H1 (cell line): ENCODE results near the gene P2RX7. TPM values are rescaled to one million over a fixed set of nuclear protein-coding genes. Genes with fewer than 3 reads are reported as not detected.

Experiments used
- CTCF ChIA-PET: fragments of 300-600 bp; sonication (Branson Sonifier 250); formaldehyde crosslinking; loops from one replicate; lab custom pipeline; 2021; ENCODE audit not compliant: partially characterized antibody; lab: Charles Lee
- POLR2A ChIA-PET: fragments of 300-600 bp; sonication (Branson Sonifier 250); formaldehyde crosslinking; loops from one replicate; lab custom pipeline; 2021; ENCODE audit warnings: inconsistent platforms; ENCODE audit not compliant: partially characterized antibody; lab: Charles Lee
- DNase-seq, 2 experiments: peaks; one replicate each; pipeline versions ENCODE4 v3.0.0 to v3.0.0-alpha.2; 2010 to 2022; ENCODE audit warnings: low spot score in 2 of 2, low read depth in 1 of 2, mixed read lengths in 1 of 2
- FAIRE-seq: peaks from 2 replicates; lab custom pipeline; 2011; peaks lifted over from hg19 to GRCh38; lab: Jason Lieb, UNC
- H2AFZ ChIP-seq: 2 replicates; pipeline ENCODE4 v1.8.1; 2012; ENCODE audit warnings: low read length, inconsistent platforms
- H2AK5ac ChIP-seq: 2 replicates; pipeline ENCODE4 v1.6.1; 2013; ENCODE audit warnings: low read depth, low read length
- H2BK120ac ChIP-seq: replicated peaks from 2 replicates; pipeline ENCODE3; 2013; ENCODE audit warnings: low read depth, low read length, inconsistent platforms
- H2BK12ac ChIP-seq: 2 replicates; pipeline ENCODE4 v1.6.1; 2013; ENCODE audit warnings: low read depth, low read length
- H2BK15ac ChIP-seq: 2 replicates; pipeline ENCODE4 v1.6.1; 2013; ENCODE audit warnings: low read length
- H2BK20ac ChIP-seq: 2 replicates; pipeline ENCODE4 v1.6.1; 2013; ENCODE audit warnings: low read length
- H2BK5ac ChIP-seq: 2 replicates; pipeline ENCODE4 v1.6.1; 2013; ENCODE audit warnings: low read depth, low read length
- H3K14ac ChIP-seq: 2 replicates; pipeline ENCODE4 v1.6.1; 2013; ENCODE audit warnings: inconsistent platforms; ENCODE audit not compliant: insufficient read length
- H3K18ac ChIP-seq: 2 replicates; pipeline ENCODE4 v1.6.1; 2013; ENCODE audit warnings: low read length; ENCODE audit errors: extremely low read depth
- H3K23ac ChIP-seq: 2 replicates; pipeline ENCODE4 v1.6.1; 2013; ENCODE audit warnings: inconsistent platforms; ENCODE audit not compliant: insufficient read length
- H3K23me2 ChIP-seq: 2 replicates; pipeline ENCODE4 v1.6.1; 2013; ENCODE audit warnings: low read depth, low read length
- H3K27ac ChIP-seq: 2 replicates; pipeline ENCODE4 v1.6.1; 2011; ENCODE audit warnings: low read depth, low read length, inconsistent platforms
- H3K27me3 ChIP-seq, 4 experiments: replicated peaks in 1 of 4; 1 replicate in 1 of 4; 2 replicates in 3 of 4; pipeline versions ENCODE4 v1.6.1 to v1.8.1; 2011 to 2013; ENCODE audit warnings: low read length in 3 of 4, mild to moderate bottlenecking in 3 of 4, inconsistent platforms in 2 of 4, mixed read lengths in 2 of 4, moderate library complexity in 1 of 4; ENCODE audit not compliant: control insufficient read depth in 3 of 4, insufficient read depth in 3 of 4; ENCODE audit errors: extremely low read depth in 1 of 4
- H3K36me3 ChIP-seq, 4 experiments: 2 replicates each; pipeline versions ENCODE4 v1.6.1 to v1.8.1; 2011 to 2013; ENCODE audit warnings: mild to moderate bottlenecking in 4 of 4, low read length in 3 of 4, moderate library complexity in 2 of 4, control low read depth in 1 of 4, inconsistent platforms in 1 of 4; ENCODE audit not compliant: insufficient read depth in 4 of 4, control insufficient read depth in 2 of 4
- H3K4ac ChIP-seq: replicated peaks from 2 replicates; pipeline ENCODE3; 2013; ENCODE audit warnings: low read length, low read depth, mixed read lengths, inconsistent platforms; ENCODE audit not compliant: insufficient read length
- H3K4me1 ChIP-seq, 4 experiments: replicated peaks in 1 of 4; 1 replicate in 1 of 4; 2 replicates in 3 of 4; pipeline versions ENCODE4 v1.6.1 to v1.8.1; 2011 to 2013; ENCODE audit warnings: low read length in 3 of 4, inconsistent platforms in 2 of 4, mixed read lengths in 1 of 4; ENCODE audit not compliant: insufficient read depth in 4 of 4, control insufficient read depth in 3 of 4
- H3K4me2 ChIP-seq, 2 experiments: 2 replicates each; pipeline versions ENCODE4 v1.6.1 to v1.8.1; 2011 to 2013; ENCODE audit warnings: low read depth in 2 of 2, low read length in 2 of 2, control low read depth in 1 of 2, inconsistent platforms in 1 of 2, mild to moderate bottlenecking in 1 of 2; ENCODE audit not compliant: insufficient read depth in 1 of 2
- H3K4me3 ChIP-seq, 4 experiments: fragments of 200-600, 300-600 bp in 1 of 4; sonication (generic), shearing (Covaris generic), sonication (Bioruptor Twin) in 1 of 4; 2 replicates each; pipeline versions ENCODE4 v1.5.1 to v1.8.1; 2011 to 2016; ENCODE audit warnings: low read length in 4 of 4, low read depth in 3 of 4, control low read depth in 2 of 4, inconsistent platforms in 2 of 4, mild to moderate bottlenecking in 2 of 4, mixed read lengths in 1 of 4, moderate library complexity in 1 of 4; ENCODE audit not compliant: insufficient read depth in 2 of 4; ENCODE audit errors: extremely low read depth in 1 of 4
- H3K56ac ChIP-seq: replicated peaks from 2 replicates; pipeline ENCODE3; 2013; ENCODE audit warnings: low read depth, mild to moderate bottlenecking, mixed read lengths, low read length, inconsistent platforms; ENCODE audit not compliant: insufficient read length
- H3K79me1 ChIP-seq: 2 replicates; pipeline ENCODE4 v1.6.1; 2013; ENCODE audit warnings: low read depth, low read length, control low read depth
- H3K79me2 ChIP-seq, 2 experiments: 2 replicates each; pipeline versions ENCODE4 v1.6.1 to v1.8.1; 2012 to 2013; ENCODE audit warnings: low read length in 2 of 2, mild to moderate bottlenecking in 2 of 2, inconsistent platforms in 1 of 2; ENCODE audit not compliant: insufficient read depth in 2 of 2, control insufficient read depth in 1 of 2
- H3K9ac ChIP-seq, 4 experiments: replicated peaks in 1 of 4; 1 replicate in 1 of 4; 2 replicates in 3 of 4; pipeline versions ENCODE4 v1.6.1 to v1.8.1; 2011 to 2013; ENCODE audit warnings: low read depth in 3 of 4, low read length in 3 of 4, control low read depth in 2 of 4, mild to moderate bottlenecking in 2 of 4, moderate library complexity in 2 of 4, inconsistent platforms in 1 of 4; ENCODE audit errors: extremely low read depth in 1 of 4
- H3K9me3 ChIP-seq, 2 experiments: 2 replicates each; pipeline versions ENCODE4 v1.6.1 to v1.8.1; 2012 to 2013; ENCODE audit warnings: mild to moderate bottlenecking in 2 of 2, moderate library complexity in 2 of 2, control low read depth in 1 of 2, inconsistent platforms in 1 of 2, low read depth in 1 of 2, low read length in 1 of 2, mixed read lengths in 1 of 2; ENCODE audit not compliant: insufficient read depth in 2 of 2
- H4K20me1 ChIP-seq, 2 experiments: replicated peaks in 1 of 2; 2 replicates each; pipeline versions ENCODE3 to v1.8.1; 2011 to 2013; ENCODE audit warnings: inconsistent platforms in 2 of 2, low read length in 2 of 2, mild to moderate bottlenecking in 1 of 2; ENCODE audit not compliant: insufficient read depth in 2 of 2, control insufficient read depth in 1 of 2
- H4K5ac ChIP-seq: 2 replicates; pipeline ENCODE4 v1.6.1; 2013; ENCODE audit warnings: low read length, low read depth, mixed read lengths, inconsistent platforms; ENCODE audit not compliant: insufficient read length
- H4K8ac ChIP-seq: 2 replicates; pipeline ENCODE4 v1.8.0; 2013; ENCODE audit warnings: mild to moderate bottlenecking, moderate library complexity, low read length, inconsistent platforms; ENCODE audit not compliant: insufficient read depth; ENCODE audit errors: extremely low read depth
- H4K91ac ChIP-seq: replicated peaks from 2 replicates; pipeline ENCODE3; 2013; ENCODE audit warnings: low read length, mixed read lengths, inconsistent platforms; ENCODE audit not compliant: insufficient read length
- BCL11A ChIP-seq, 2 experiments: IDR thresholded peaks; one replicate each; pipeline ENCODE4 v1.6.1; 2011; ENCODE audit warnings: low read depth in 2 of 2, low read length in 2 of 2, mild to moderate bottlenecking in 2 of 2
- CEBPB ChIP-seq: IDR thresholded peaks from 2 replicates; pipeline ENCODE4 v1.6.1; 2012; ENCODE audit warnings: low read depth, low read length
- CTBP2 ChIP-seq: IDR thresholded peaks from 2 replicates; pipeline ENCODE4 v1.7.0; 2011; ENCODE audit warnings: borderline replicate concordance, mild to moderate bottlenecking, moderate library complexity, mixed read lengths, low read length; ENCODE audit not compliant: insufficient read depth, insufficient read length
- CTCF ChIP-seq, 3 experiments: IDR thresholded peaks; 1 replicate in 2 of 3; 2 replicates in 1 of 3; pipeline versions ENCODE4 v1.5.1 to v1.6.1; 2011; ENCODE audit warnings: low read length in 3 of 3, mild to moderate bottlenecking in 3 of 3, inconsistent platforms in 2 of 3, low read depth in 1 of 3, moderate library complexity in 1 of 3; ENCODE audit not compliant: insufficient read depth in 1 of 3; ENCODE audit errors: control extremely low read depth in 1 of 3
- KDM4A ChIP-seq: IDR thresholded peaks from one replicate; pipeline ENCODE4 v1.7.1; 2012; ENCODE audit warnings: low read depth, mild to moderate bottlenecking, moderate library complexity, low read length, inconsistent platforms; ENCODE audit not compliant: severe bottlenecking
- NRF1 ChIP-seq: IDR thresholded peaks from 2 replicates; pipeline ENCODE4 v1.6.1; 2011; ENCODE audit warnings: mild to moderate bottlenecking, low read depth, low read length, improper control_type of control experiment
- PHF8 ChIP-seq: fragments of 200-600 bp; sonication (generic); conservative IDR thresholded peaks from 2 replicates; pipeline ENCODE4 v1.7.1; 2012; ENCODE audit warnings: low read depth, mild to moderate bottlenecking, inconsistent platforms, low read length, moderate library complexity
- RFX5 ChIP-seq: IDR thresholded peaks from 2 replicates; pipeline ENCODE4 v1.6.1; 2011; ENCODE audit warnings: low read depth, low read length, improper control_type of control experiment, borderline replicate concordance
- SIRT6 ChIP-seq: IDR thresholded peaks from one replicate; pipeline ENCODE4 v1.7.1; 2012; ENCODE audit warnings: low read length, inconsistent platforms
- SIX5 ChIP-seq: IDR thresholded peaks from 2 replicates; pipeline ENCODE4 v1.6.1; 2011; ENCODE audit warnings: mild to moderate bottlenecking, low read depth, low read length
- YY1 ChIP-seq: IDR thresholded peaks from 2 replicates; pipeline ENCODE4 v1.6.1; 2011; ENCODE audit warnings: low read depth, mild to moderate bottlenecking, low read length
- WGBS, 2 experiments: shearing (Covaris generic) in 1 of 2; methylation state at CpG; one replicate each; pipeline versions ENCODE4 v1.1.6 to v1.1.7; 2013 to 2015; ENCODE audit warnings: low lambda C conversion rate in 2 of 2, mixed read lengths in 2 of 2, inconsistent platforms in 1 of 2, low coverage in 1 of 2, missing lambda C conversion rate in 1 of 2; ENCODE audit not compliant: insufficient replicate concordance in 2 of 2, insufficient coverage in 1 of 2, insufficient read length in 1 of 2; ENCODE audit errors: extremely low coverage in 1 of 2, missing lambda C conversion rate in 1 of 2; 5-methylcytosine and 5-hydroxymethylcytosine counted together
- polyA plus RNA-seq, 7 experiments: library from polyadenylated mRNA; depleted of rRNA in 3 of 7; stranded (reverse) in 5 of 7; unstranded in 2 of 7; fragments of >200 nt in 5 of 7; fragments of 200-250 nt in 2 of 7; gene quantifications; 1 replicate in 5 of 7; 2 replicates in 1 of 7; 4 replicates in 1 of 7; pipeline versions ENCODE4 v1.2.1 to v1.2.3, GENCODE V29; 2011 to 2013; ENCODE audit warnings: missing spikeins in 2 of 7, mixed read lengths in 2 of 7
- total RNA-seq: library from RNA; stranded (reverse); fragmentation: NEBNext Ultra II Directional; extraction: Animal tissue kit (Norgen Biotek cat#: 25700); gene quantifications from 2 replicates; pipeline ENCODE4 v1.2.1, GENCODE V29; 2021

The P2RX7 gene
- total and polyA plus RNA-seq, 2 of the 8 experiments (the other 6 are each of a cell fraction or from before 2014, with no cell fraction given) = 0.38 to 0.56 TPM

GRCh38 chr12:121154793-121155375 lies 22.2 kb downstream of the P2RX7 start:
- no peaks in the 10 kb centered on the region for H3K36me3 ChIP-seq
- H3K23me2 ChIP-seq = no peaks in the 10 kb centered on the region
- H2BK15ac ChIP-seq = no peak overlapping the region
- H3K23ac ChIP-seq = no peak overlapping the region
- DNase-seq (no peak), FAIRE-seq (no peak)
- no peak overlapping the region for H3K14ac ChIP-seq
- H3K9ac ChIP-seq = no peak overlapping the region
- no peaks in the 10 kb centered on the region for H3K79me2 ChIP-seq
- H2AFZ ChIP-seq = peak overlapping the region; percentile 49; the same call in 1 of the 2 replicates
- H3K4me2 ChIP-seq = no peak overlapping the region
- no peak overlapping the region for H3K27ac ChIP-seq
- no peak overlapping the region for H4K91ac ChIP-seq
- 94% methylated on average over 14 of the region's 14 CpGs; no CpG with 5 or more reads in 1 of the 2 experiments for WGBS, 2 experiments
- no peak overlapping the region for H4K8ac ChIP-seq
- H2AK5ac ChIP-seq = no peak overlapping the region
- no peak overlapping the region for H4K5ac ChIP-seq
- no peaks in the 10 kb centered on the region for H3K79me1 ChIP-seq
- no peak overlapping the region for H2BK12ac ChIP-seq
- no peak overlapping the region for H3K4ac ChIP-seq
- H2BK20ac ChIP-seq = no peak overlapping the region
- POLR2A ChIA-PET = interaction anchor here (0.6 kb wide), 1 partner anchor 94 kb away, joined by 3 read pairs; no protein-coding TSS in a partner anchor
- H3K56ac ChIP-seq = no peak overlapping the region
- H3K27me3 ChIP-seq = no peaks in the 10 kb centered on the region
- H2BK5ac ChIP-seq = no peak overlapping the region
- no peak overlapping the region for H3K18ac ChIP-seq
- H2BK120ac ChIP-seq = no peak overlapping the region
- H3K4me1 ChIP-seq = peaks cover 0 to 2% (median 0%) of the 10 kb centered on the region in 4 experiments; a peak in 2 of 7 replicates
- H3K4me3 ChIP-seq = no peak overlapping the region
- H3K9me3 ChIP-seq = no peaks in the 10 kb centered on the region
- CTCF ChIA-PET = interaction anchor here (0.6 to 1.1 kb wide), 2 partner anchors 45 to 69 kb away, joined by 3 read pairs; no protein-coding TSS in a partner anchor
- H4K20me1 ChIP-seq = no peaks in the 10 kb centered on the region
- TF ChIP-seq SIRT6 (no peak), CEBPB (no peak), YY1 (no peak), NRF1 (no peak), BCL11A (IDR thresholded peaks at IDR 0.05; ENCODE audit: low read depth in 2 of 2, low read length in 2 of 2) (no peak), CTBP2 (no peak), RFX5 (no peak), PHF8 (no peak), SIX5 (no peak), KDM4A (no peak), CTCF (IDR thresholded peaks at IDR 0.05; ENCODE audit: control extremely low read depth in 1 of 3, insufficient read depth in 1 of 3, low read depth in 1 of 3, low read length in 3 of 3) (no peak)
